H1 (cell line): ENCODE results near the gene DNAJC17. TPM values are rescaled to one million over a fixed set of nuclear protein-coding genes. Genes with fewer than 3 reads are reported as not detected.

Experiments used
- CTCF ChIA-PET: fragments of 300-600 bp; sonication (Branson Sonifier 250); formaldehyde crosslinking; loops from one replicate; lab custom pipeline; 2021; ENCODE audit not compliant: partially characterized antibody; lab: Charles Lee
- POLR2A ChIA-PET: fragments of 300-600 bp; sonication (Branson Sonifier 250); formaldehyde crosslinking; loops from one replicate; lab custom pipeline; 2021; ENCODE audit warnings: inconsistent platforms; ENCODE audit not compliant: partially characterized antibody; lab: Charles Lee
- DNase-seq, 2 experiments: peaks; one replicate each; pipeline versions ENCODE4 v3.0.0 to v3.0.0-alpha.2; 2010 to 2022; ENCODE audit warnings: low spot score in 2 of 2, low read depth in 1 of 2, mixed read lengths in 1 of 2
- FAIRE-seq: peaks from 2 replicates; lab custom pipeline; 2011; peaks lifted over from hg19 to GRCh38; lab: Jason Lieb, UNC
- H2AFZ ChIP-seq: 2 replicates; pipeline ENCODE4 v1.8.1; 2012; ENCODE audit warnings: low read length, inconsistent platforms
- H2AK5ac ChIP-seq: 2 replicates; pipeline ENCODE4 v1.6.1; 2013; ENCODE audit warnings: low read depth, low read length
- H2BK120ac ChIP-seq: replicated peaks from 2 replicates; pipeline ENCODE3; 2013; ENCODE audit warnings: low read depth, low read length, inconsistent platforms
- H2BK12ac ChIP-seq: 2 replicates; pipeline ENCODE4 v1.6.1; 2013; ENCODE audit warnings: low read depth, low read length
- H2BK15ac ChIP-seq: 2 replicates; pipeline ENCODE4 v1.6.1; 2013; ENCODE audit warnings: low read length
- H2BK20ac ChIP-seq: 2 replicates; pipeline ENCODE4 v1.6.1; 2013; ENCODE audit warnings: low read length
- H2BK5ac ChIP-seq: 2 replicates; pipeline ENCODE4 v1.6.1; 2013; ENCODE audit warnings: low read depth, low read length
- H3K14ac ChIP-seq: 2 replicates; pipeline ENCODE4 v1.6.1; 2013; ENCODE audit warnings: inconsistent platforms; ENCODE audit not compliant: insufficient read length
- H3K18ac ChIP-seq: 2 replicates; pipeline ENCODE4 v1.6.1; 2013; ENCODE audit warnings: low read length; ENCODE audit errors: extremely low read depth
- H3K23ac ChIP-seq: 2 replicates; pipeline ENCODE4 v1.6.1; 2013; ENCODE audit warnings: inconsistent platforms; ENCODE audit not compliant: insufficient read length
- H3K23me2 ChIP-seq: 2 replicates; pipeline ENCODE4 v1.6.1; 2013; ENCODE audit warnings: low read depth, low read length
- H3K27ac ChIP-seq: 2 replicates; pipeline ENCODE4 v1.6.1; 2011; ENCODE audit warnings: low read depth, low read length, inconsistent platforms
- H3K27me3 ChIP-seq, 4 experiments: replicated peaks in 1 of 4; 1 replicate in 1 of 4; 2 replicates in 3 of 4; pipeline versions ENCODE4 v1.6.1 to v1.8.1; 2011 to 2013; ENCODE audit warnings: low read length in 3 of 4, mild to moderate bottlenecking in 3 of 4, inconsistent platforms in 2 of 4, mixed read lengths in 2 of 4, moderate library complexity in 1 of 4; ENCODE audit not compliant: control insufficient read depth in 3 of 4, insufficient read depth in 3 of 4; ENCODE audit errors: extremely low read depth in 1 of 4
- H3K36me3 ChIP-seq, 4 experiments: 2 replicates each; pipeline versions ENCODE4 v1.6.1 to v1.8.1; 2011 to 2013; ENCODE audit warnings: mild to moderate bottlenecking in 4 of 4, low read length in 3 of 4, moderate library complexity in 2 of 4, control low read depth in 1 of 4, inconsistent platforms in 1 of 4; ENCODE audit not compliant: insufficient read depth in 4 of 4, control insufficient read depth in 2 of 4
- H3K4ac ChIP-seq: replicated peaks from 2 replicates; pipeline ENCODE3; 2013; ENCODE audit warnings: low read length, low read depth, mixed read lengths, inconsistent platforms; ENCODE audit not compliant: insufficient read length
- H3K4me1 ChIP-seq, 4 experiments: replicated peaks in 1 of 4; 1 replicate in 1 of 4; 2 replicates in 3 of 4; pipeline versions ENCODE4 v1.6.1 to v1.8.1; 2011 to 2013; ENCODE audit warnings: low read length in 3 of 4, inconsistent platforms in 2 of 4, mixed read lengths in 1 of 4; ENCODE audit not compliant: insufficient read depth in 4 of 4, control insufficient read depth in 3 of 4
- H3K4me2 ChIP-seq, 2 experiments: 2 replicates each; pipeline versions ENCODE4 v1.6.1 to v1.8.1; 2011 to 2013; ENCODE audit warnings: low read depth in 2 of 2, low read length in 2 of 2, control low read depth in 1 of 2, inconsistent platforms in 1 of 2, mild to moderate bottlenecking in 1 of 2; ENCODE audit not compliant: insufficient read depth in 1 of 2
- H3K4me3 ChIP-seq, 4 experiments: fragments of 200-600, 300-600 bp in 1 of 4; sonication (generic), shearing (Covaris generic), sonication (Bioruptor Twin) in 1 of 4; 2 replicates each; pipeline versions ENCODE4 v1.5.1 to v1.8.1; 2011 to 2016; ENCODE audit warnings: low read length in 4 of 4, low read depth in 3 of 4, control low read depth in 2 of 4, inconsistent platforms in 2 of 4, mild to moderate bottlenecking in 2 of 4, mixed read lengths in 1 of 4, moderate library complexity in 1 of 4; ENCODE audit not compliant: insufficient read depth in 2 of 4; ENCODE audit errors: extremely low read depth in 1 of 4
- H3K56ac ChIP-seq: replicated peaks from 2 replicates; pipeline ENCODE3; 2013; ENCODE audit warnings: low read depth, mild to moderate bottlenecking, mixed read lengths, low read length, inconsistent platforms; ENCODE audit not compliant: insufficient read length
- H3K79me1 ChIP-seq: 2 replicates; pipeline ENCODE4 v1.6.1; 2013; ENCODE audit warnings: low read depth, low read length, control low read depth
- H3K79me2 ChIP-seq, 2 experiments: 2 replicates each; pipeline versions ENCODE4 v1.6.1 to v1.8.1; 2012 to 2013; ENCODE audit warnings: low read length in 2 of 2, mild to moderate bottlenecking in 2 of 2, inconsistent platforms in 1 of 2; ENCODE audit not compliant: insufficient read depth in 2 of 2, control insufficient read depth in 1 of 2
- H3K9ac ChIP-seq, 4 experiments: replicated peaks in 1 of 4; 1 replicate in 1 of 4; 2 replicates in 3 of 4; pipeline versions ENCODE4 v1.6.1 to v1.8.1; 2011 to 2013; ENCODE audit warnings: low read depth in 3 of 4, low read length in 3 of 4, control low read depth in 2 of 4, mild to moderate bottlenecking in 2 of 4, moderate library complexity in 2 of 4, inconsistent platforms in 1 of 4; ENCODE audit errors: extremely low read depth in 1 of 4
- H3K9me3 ChIP-seq, 2 experiments: 2 replicates each; pipeline versions ENCODE4 v1.6.1 to v1.8.1; 2012 to 2013; ENCODE audit warnings: mild to moderate bottlenecking in 2 of 2, moderate library complexity in 2 of 2, control low read depth in 1 of 2, inconsistent platforms in 1 of 2, low read depth in 1 of 2, low read length in 1 of 2, mixed read lengths in 1 of 2; ENCODE audit not compliant: insufficient read depth in 2 of 2
- H4K20me1 ChIP-seq, 2 experiments: replicated peaks in 1 of 2; 2 replicates each; pipeline versions ENCODE3 to v1.8.1; 2011 to 2013; ENCODE audit warnings: inconsistent platforms in 2 of 2, low read length in 2 of 2, mild to moderate bottlenecking in 1 of 2; ENCODE audit not compliant: insufficient read depth in 2 of 2, control insufficient read depth in 1 of 2
- H4K5ac ChIP-seq: 2 replicates; pipeline ENCODE4 v1.6.1; 2013; ENCODE audit warnings: low read length, low read depth, mixed read lengths, inconsistent platforms; ENCODE audit not compliant: insufficient read length
- H4K8ac ChIP-seq: 2 replicates; pipeline ENCODE4 v1.8.0; 2013; ENCODE audit warnings: mild to moderate bottlenecking, moderate library complexity, low read length, inconsistent platforms; ENCODE audit not compliant: insufficient read depth; ENCODE audit errors: extremely low read depth
- H4K91ac ChIP-seq: replicated peaks from 2 replicates; pipeline ENCODE3; 2013; ENCODE audit warnings: low read length, mixed read lengths, inconsistent platforms; ENCODE audit not compliant: insufficient read length
- ATF2 ChIP-seq: IDR thresholded peaks from 2 replicates; pipeline ENCODE4 v1.6.1; 2012; ENCODE audit warnings: low read length, inconsistent platforms
- CREB1 ChIP-seq: IDR thresholded peaks from 2 replicates; pipeline ENCODE4 v1.6.1; 2012; ENCODE audit warnings: inconsistent platforms
- WGBS, 2 experiments: shearing (Covaris generic) in 1 of 2; methylation state at CpG; one replicate each; pipeline versions ENCODE4 v1.1.6 to v1.1.7; 2013 to 2015; ENCODE audit warnings: low lambda C conversion rate in 2 of 2, mixed read lengths in 2 of 2, inconsistent platforms in 1 of 2, low coverage in 1 of 2, missing lambda C conversion rate in 1 of 2; ENCODE audit not compliant: insufficient replicate concordance in 2 of 2, insufficient coverage in 1 of 2, insufficient read length in 1 of 2; ENCODE audit errors: extremely low coverage in 1 of 2, missing lambda C conversion rate in 1 of 2; 5-methylcytosine and 5-hydroxymethylcytosine counted together
- polyA plus RNA-seq, 7 experiments: library from polyadenylated mRNA; depleted of rRNA in 3 of 7; stranded (reverse) in 5 of 7; unstranded in 2 of 7; fragments of >200 nt in 5 of 7; fragments of 200-250 nt in 2 of 7; gene quantifications; 1 replicate in 5 of 7; 2 replicates in 1 of 7; 4 replicates in 1 of 7; pipeline versions ENCODE4 v1.2.1 to v1.2.3, GENCODE V29; 2011 to 2013; ENCODE audit warnings: missing spikeins in 2 of 7, mixed read lengths in 2 of 7
- total RNA-seq: library from RNA; stranded (reverse); fragmentation: NEBNext Ultra II Directional; extraction: Animal tissue kit (Norgen Biotek cat#: 25700); gene quantifications from 2 replicates; pipeline ENCODE4 v1.2.1, GENCODE V29; 2021

The DNAJC17 gene
- total and polyA plus RNA-seq, 2 of the 8 experiments (the other 6 are each of a cell fraction or from before 2014, with no cell fraction given), result 39.5 to 45.4 TPM

GRCh38 chr15:40749151-40749630, 58.1 kb downstream of the DNAJC17 start:
- Histone ChIP-seq H3K4ac (no peak overlapping the region), H3K23ac (no peak overlapping the region), H3K4me1 (peaks cover 0 to 2% (median 0%) of the 10 kb centered on the region in 4 experiments; a peak in 1 of 7 replicates), H3K14ac (no peak overlapping the region), H4K91ac (no peak overlapping the region), H3K4me2 (no peak overlapping the region), H4K20me1 (no peaks in the 10 kb centered on the region), H3K79me2 (peaks cover 0 to 19% of the 10 kb centered on the region in 2 experiments; a peak in 2 of 4 replicates), H3K4me3 (no peak overlapping the region), H2BK120ac (no peak overlapping the region), H3K79me1 (peaks cover 2% of the 10 kb centered on the region; the same call in 1 of the 2 replicates), H4K5ac (no peak overlapping the region), H2BK5ac (no peak overlapping the region), H2BK12ac (no peak overlapping the region), H2BK15ac (no peak overlapping the region), H3K27me3 (no peaks in the 10 kb centered on the region), H2AFZ (no peak overlapping the region), H3K23me2 (no peaks in the 10 kb centered on the region), H2BK20ac (no peak overlapping the region), H3K56ac (no peak overlapping the region), H4K8ac (no peak overlapping the region), H3K18ac (no peak overlapping the region), H3K27ac (no peak overlapping the region), H2AK5ac (no peak overlapping the region), H3K9me3 (no peaks in the 10 kb centered on the region), H3K36me3 (peaks cover 0 to 9% (median 0%) of the 10 kb centered on the region in 4 experiments; a peak in 2 of 8 replicates), H3K9ac (no peak overlapping the region)
- WGBS, 2 experiments, result 92% methylated on average over 4 of the region's 4 CpGs; no CpG with 5 or more reads in 1 of the 2 experiments
- POLR2A ChIA-PET, result interaction anchor here (0.9 to 1.2 kb wide), 2 partner anchors 8 to 24 kb away, joined by 3 read pairs; no protein-coding TSS in a partner anchor
- no peak for TF ChIP-seq CREB1
- no peak for TF ChIP-seq ATF2
- CTCF ChIA-PET, result interaction anchor here (0.9 to 6.8 kb wide), 9 partner anchors 10 to 154 kb away, joined by 3 to 70 read pairs (median 5); partner anchors contain the start of genes C15orf62, GCHFR, SPINT1 and VPS18
- DNase-seq (no peak), FAIRE-seq (no peak)
